ENCODE results near the gene ZNF684.

DNA sequence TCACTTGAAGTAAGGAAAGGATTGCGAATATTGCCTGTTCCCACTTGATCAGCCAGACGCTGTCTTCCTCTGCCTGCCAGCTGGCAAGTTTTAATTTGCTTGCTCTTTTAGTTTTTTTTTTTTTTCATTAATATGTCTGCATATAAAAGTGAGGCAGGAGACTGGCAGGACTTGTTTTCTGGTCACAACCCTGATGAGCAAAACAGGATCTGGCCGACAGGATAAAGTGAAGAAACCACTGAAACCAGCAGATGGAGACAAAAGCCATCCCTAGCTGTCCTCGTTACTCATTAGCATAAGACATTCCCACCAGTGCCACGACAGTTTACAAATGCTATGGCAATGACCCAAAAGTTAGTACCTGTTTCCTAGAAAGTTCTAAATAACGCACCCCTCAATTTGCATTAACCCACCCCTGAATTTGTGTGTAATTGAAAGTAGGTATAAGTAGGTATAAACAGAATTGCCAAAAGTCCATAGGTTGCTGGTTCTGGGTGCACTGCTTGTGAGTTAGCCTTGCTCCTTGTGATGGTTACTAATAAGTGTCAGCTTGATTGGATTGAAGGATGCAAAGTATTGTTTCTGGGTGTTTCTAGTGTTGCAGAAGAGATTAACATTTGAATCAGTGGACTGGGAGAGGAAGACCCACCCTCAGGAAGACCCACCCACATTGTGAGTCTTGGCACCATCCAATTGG is 60.8 kb downstream of the ZNF684 start:
- no peak for TF ChIP-seq POLR2A (IDR thresholded peaks at IDR 0.05)
- TF ChIP-seq, protein P1, sequence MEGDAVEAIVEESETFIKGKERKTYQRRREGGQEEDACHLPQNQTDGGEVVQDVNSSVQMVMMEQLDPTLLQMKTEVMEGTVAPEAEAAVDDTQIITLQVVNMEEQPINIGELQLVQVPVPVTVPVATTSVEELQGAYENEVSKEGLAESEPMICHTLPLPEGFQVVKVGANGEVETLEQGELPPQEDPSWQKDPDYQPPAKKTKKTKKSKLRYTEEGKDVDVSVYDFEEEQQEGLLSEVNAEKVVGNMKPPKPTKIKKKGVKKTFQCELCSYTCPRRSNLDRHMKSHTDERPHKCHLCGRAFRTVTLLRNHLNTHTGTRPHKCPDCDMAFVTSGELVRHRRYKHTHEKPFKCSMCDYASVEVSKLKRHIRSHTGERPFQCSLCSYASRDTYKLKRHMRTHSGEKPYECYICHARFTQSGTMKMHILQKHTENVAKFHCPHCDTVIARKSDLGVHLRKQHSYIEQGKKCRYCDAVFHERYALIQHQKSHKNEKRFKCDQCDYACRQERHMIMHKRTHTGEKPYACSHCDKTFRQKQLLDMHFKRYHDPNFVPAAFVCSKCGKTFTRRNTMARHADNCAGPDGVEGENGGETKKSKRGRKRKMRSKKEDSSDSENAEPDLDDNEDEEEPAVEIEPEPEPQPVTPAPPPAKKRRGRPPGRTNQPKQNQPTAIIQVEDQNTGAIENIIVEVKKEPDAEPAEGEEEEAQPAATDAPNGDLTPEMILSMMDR (IDR thresholded peaks at IDR 0.05), result peak in 3 of 5 experiments; percentile 19 to 35 (median 27)
- no peak for TF ChIP-seq EP300 (IDR thresholded peaks at IDR 0.05)

All from tibial nerve (tissue), 4 donors.